Muscle of leg (tissue), 11 donors: Measurements from ENCODE around the gene BIRC6. TPM values are rescaled to one million over a fixed set of nuclear protein-coding genes. Genes with fewer than 3 reads are reported as not detected.

ENCODE experiments used
- DNase-seq: peaks from one replicate; pipeline ENCODE4 v3.0.0; 2013
- H3K27ac ChIP-seq: one replicate; pipeline ENCODE4 v1.5.1; 2013; ENCODE audit warnings: mild to moderate bottlenecking, low read length, control low read depth
- H3K27me3 ChIP-seq: one replicate; pipeline ENCODE4 v1.6.1; 2013; ENCODE audit warnings: low read length; ENCODE audit not compliant: control insufficient read depth, insufficient read depth
- H3K36me3 ChIP-seq: one replicate; pipeline ENCODE4 v1.6.1; 2013; ENCODE audit warnings: low read length; ENCODE audit not compliant: control insufficient read depth, insufficient read depth
- H3K4me1 ChIP-seq: one replicate; pipeline ENCODE4 v1.6.1; 2013; ENCODE audit warnings: low read length; ENCODE audit not compliant: control insufficient read depth, insufficient read depth
- H3K4me3 ChIP-seq: one replicate; pipeline ENCODE4 v1.5.1; 2013; ENCODE audit warnings: low read length, control low read depth
- H3K9me3 ChIP-seq: replicated peaks from 2 replicates; pipeline ENCODE4 v1.6.1; 2013; ENCODE audit warnings: low read depth, low read length; ENCODE audit not compliant: control insufficient read depth
- WGBS: methylation state at CpG from one replicate; pipeline ENCODE4 v1.1.5; 2013; ENCODE audit warnings: missing lambda C conversion rate; ENCODE audit not compliant: insufficient coverage; 5-methylcytosine and 5-hydroxymethylcytosine counted together
- polyA plus RNA-seq, 8 donors: library from polyadenylated mRNA; unstranded; fragments of 120-200 nt; gene quantifications; one replicate each; pipeline versions ENCODE4 v1.2.1 to v1.2.3, GENCODE V29; 2013; ENCODE audit warnings: inconsistent platforms in 1 of 8, low replicate concordance in 1 of 8; ENCODE audit not compliant: insufficient read length in 8 of 8, insufficient read depth in 1 of 8
- total RNA-seq: library from RNA; stranded (reverse); fragments of 120-200 nt; gene quantifications from one replicate; pipeline ENCODE4 v1.2.4, GENCODE V29; 2013

Gene BIRC6
- total and polyA plus RNA-seq, 9 donors: 34.4 to 73.9 (median 45.2) TPM

DNA sequence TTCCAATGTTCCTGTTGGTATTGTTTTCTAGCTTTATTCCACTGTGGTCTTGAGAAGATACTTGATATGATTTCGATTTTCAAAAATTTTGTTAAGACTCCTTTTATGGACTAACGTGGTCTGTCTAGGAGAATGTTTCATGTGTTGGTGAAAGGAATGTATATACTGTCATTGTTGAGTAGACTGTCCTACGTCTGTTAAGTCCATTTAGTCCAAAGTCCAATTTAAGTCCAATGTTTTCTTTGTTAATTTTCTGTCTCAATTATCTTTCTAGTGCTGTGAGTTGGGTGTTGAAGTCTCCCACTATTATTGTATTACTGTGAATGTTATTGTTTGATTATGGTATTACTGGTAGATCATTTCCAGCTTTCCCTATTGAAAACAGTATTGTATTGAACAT, 215.2 kb downstream of the BIRC6 start:
- no CpG with 5 or more reads among the region's 3 CpGs for WGBS

DNA sequence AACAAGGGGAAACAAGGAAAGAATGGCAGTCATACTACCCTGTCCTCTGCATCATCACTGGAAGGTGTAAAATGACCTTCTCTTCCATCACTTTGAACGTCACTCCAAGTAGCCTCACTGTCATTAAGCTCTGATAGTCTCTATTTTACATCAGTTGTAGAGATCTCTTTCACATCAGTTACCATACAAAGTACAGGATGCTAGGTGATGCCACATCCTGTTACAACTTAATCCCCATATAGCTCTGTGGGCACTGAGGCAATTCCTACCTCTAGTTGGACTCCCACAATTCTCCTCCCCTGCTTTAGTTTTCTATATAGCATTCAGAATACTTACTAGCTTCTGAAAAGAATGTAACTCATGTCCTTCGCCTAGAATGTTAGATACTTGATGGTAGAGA, 215.9 kb downstream of the BIRC6 start:
- no peak for DNase-seq
- WGBS: 83% methylated on average over 1 of the region's 2 CpGs
- H3K36me3 ChIP-seq: peaks cover 10% of the 10 kb centered on the region
- H3K9me3 ChIP-seq: no peaks in the 10 kb centered on the region
- no peaks in the 10 kb centered on the region for H3K27me3 ChIP-seq
- H3K4me1 ChIP-seq: no peaks in the 10 kb centered on the region
- no peak overlapping the region for H3K4me3 ChIP-seq
- no peak overlapping the region for H3K27ac ChIP-seq

More for the DNA sequence above, 215.2 kb downstream of the BIRC6 start:
- Histone ChIP-seq H3K36me3 (peaks cover 10% of the 10 kb centered on the region), H3K27me3 (no peaks in the 10 kb centered on the region), H3K4me3 (no peak overlapping the region), H3K9me3 (no peaks in the 10 kb centered on the region), H3K27ac (no peak overlapping the region), H3K4me1 (no peaks in the 10 kb centered on the region)
- DNase-seq: no peak

DNA sequence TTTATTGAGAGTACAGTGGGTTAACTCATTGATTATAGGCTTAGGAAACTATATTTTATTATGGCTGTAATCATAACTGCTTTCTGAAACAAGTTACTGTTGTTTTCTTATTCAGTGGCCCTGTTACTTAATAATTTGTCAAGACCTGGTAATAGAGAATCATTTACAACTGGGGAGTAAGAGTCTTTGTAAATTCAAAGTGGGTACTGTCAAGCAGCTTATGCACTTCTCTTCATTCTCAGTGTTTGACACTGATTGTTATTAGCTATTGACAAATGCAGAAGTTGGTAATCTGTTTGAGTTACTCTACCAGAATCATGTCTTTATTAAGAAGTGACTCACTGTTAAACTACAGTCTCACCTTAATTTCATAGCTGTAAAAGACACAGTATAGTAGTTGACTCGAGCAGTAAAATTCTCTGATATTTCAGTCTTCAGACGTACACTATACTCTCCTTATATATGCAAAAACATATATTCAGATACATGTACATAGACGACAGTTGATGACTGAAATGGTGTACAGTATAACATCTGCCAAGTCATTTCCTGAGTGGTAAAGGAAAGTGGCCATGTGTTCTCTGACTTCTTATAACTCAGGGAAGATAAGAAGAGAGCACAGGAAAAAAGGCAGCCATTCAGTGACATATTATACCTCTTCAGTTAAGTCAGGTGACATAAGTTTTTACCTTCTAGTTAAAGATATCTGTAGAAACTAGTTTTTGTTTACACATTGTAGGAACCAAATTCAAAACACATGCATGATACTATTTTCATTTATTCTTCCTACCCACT, 235.0 kb downstream of the BIRC6 start:
- H3K4me1 ChIP-seq: no peaks in the 10 kb centered on the region
- H3K27ac ChIP-seq: no peak overlapping the region
- no peak overlapping the region for H3K4me3 ChIP-seq
- H3K9me3 ChIP-seq: no peaks in the 10 kb centered on the region
- peaks cover 9% of the 10 kb centered on the region for H3K36me3 ChIP-seq
- no peaks in the 10 kb centered on the region for H3K27me3 ChIP-seq
- peak; percentile 8 for DNase-seq
- no CpG with 5 or more reads among the region's 3 CpGs for WGBS

DNA sequence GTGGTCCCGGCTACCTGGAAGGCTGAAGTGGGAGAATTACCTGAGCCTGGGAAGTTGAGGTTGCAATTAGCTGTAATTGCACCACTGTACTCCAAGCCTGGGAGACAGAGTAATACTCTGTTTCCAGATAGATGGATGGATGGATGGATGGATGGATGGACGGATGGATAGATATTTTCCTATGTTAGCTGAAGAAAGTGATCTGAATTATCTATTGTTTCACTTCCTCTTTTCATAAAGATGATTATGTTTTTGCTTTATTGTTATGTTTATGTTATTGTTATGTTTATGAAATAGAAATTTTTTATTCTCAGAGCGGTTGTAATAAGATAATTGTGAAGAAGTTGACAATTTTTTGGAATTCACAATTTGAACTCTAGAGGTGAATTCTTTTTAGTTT, 237.8 kb downstream of the BIRC6 start:
- H3K4me3 ChIP-seq: no peak overlapping the region
- no peaks in the 10 kb centered on the region for H3K9me3 ChIP-seq
- H3K4me1 ChIP-seq: no peaks in the 10 kb centered on the region
- peaks cover 19% of the 10 kb centered on the region for H3K36me3 ChIP-seq
- no peak overlapping the region for H3K27ac ChIP-seq
- DNase-seq: no peak
- 92% methylated on average over 1 of the region's 3 CpGs for WGBS
- H3K27me3 ChIP-seq: no peaks in the 10 kb centered on the region

DNA sequence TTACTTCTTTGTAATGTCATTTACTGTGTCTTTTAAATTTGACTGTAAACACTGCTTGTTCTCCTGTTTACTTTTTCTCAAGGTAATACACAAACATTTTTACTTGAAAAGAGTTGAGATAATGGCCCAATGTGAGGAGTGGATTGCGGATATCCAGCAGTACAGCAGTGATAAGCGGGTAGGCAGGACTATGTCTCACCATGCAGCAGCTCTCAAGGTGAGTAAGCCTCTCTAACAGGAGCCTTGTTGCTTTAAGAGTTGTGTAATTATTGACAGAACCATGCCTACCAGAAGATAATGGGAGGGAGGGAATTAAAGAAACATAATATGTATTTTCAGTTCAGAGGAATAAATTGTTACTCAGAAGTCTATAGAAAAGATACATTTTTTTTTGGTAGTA, 254.5 kb downstream of the BIRC6 start:
- no peak overlapping the region for H3K27ac ChIP-seq
- no CpG with 5 or more reads among the region's 2 CpGs for whole genome bisulfite sequencing
- H3K36me3 ChIP-seq: peaks cover 38% of the 10 kb centered on the region
- no peaks in the 10 kb centered on the region for H3K9me3 ChIP-seq
- DNase-seq: no peak
- no peaks in the 10 kb centered on the region for H3K4me1 ChIP-seq
- H3K4me3 ChIP-seq: no peak overlapping the region
- H3K27me3 ChIP-seq: no peaks in the 10 kb centered on the region

DNA sequence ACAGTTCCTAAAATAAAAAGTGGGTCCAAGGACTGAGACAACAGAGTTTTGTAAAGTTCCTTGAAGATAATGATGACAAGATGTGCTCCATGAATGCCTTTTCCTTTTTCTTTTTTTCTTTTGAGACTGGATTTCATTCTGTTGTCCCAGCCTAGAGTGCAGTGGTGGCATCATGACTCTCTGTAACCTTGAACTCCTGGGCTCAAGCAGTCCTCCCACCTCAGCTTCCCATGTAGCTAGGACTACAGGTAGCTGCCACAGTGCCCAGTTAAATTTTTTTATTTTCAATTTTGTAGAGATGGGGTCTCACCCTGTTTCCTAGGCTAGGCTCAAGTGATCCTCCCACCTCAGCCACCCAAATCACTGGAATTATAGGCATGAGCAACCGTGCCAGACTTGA, 254.9 kb downstream of the BIRC6 start:
- H3K9me3 ChIP-seq: no peaks in the 10 kb centered on the region
- no peak overlapping the region for H3K4me3 ChIP-seq
- WGBS: no CpG with 5 or more reads among the region's 1 CpG
- no peaks in the 10 kb centered on the region for H3K27me3 ChIP-seq
- no peak for DNase-seq
- peaks cover 41% of the 10 kb centered on the region for H3K36me3 ChIP-seq
- no peaks in the 10 kb centered on the region for H3K4me1 ChIP-seq
- no peak overlapping the region for H3K27ac ChIP-seq

DNA sequence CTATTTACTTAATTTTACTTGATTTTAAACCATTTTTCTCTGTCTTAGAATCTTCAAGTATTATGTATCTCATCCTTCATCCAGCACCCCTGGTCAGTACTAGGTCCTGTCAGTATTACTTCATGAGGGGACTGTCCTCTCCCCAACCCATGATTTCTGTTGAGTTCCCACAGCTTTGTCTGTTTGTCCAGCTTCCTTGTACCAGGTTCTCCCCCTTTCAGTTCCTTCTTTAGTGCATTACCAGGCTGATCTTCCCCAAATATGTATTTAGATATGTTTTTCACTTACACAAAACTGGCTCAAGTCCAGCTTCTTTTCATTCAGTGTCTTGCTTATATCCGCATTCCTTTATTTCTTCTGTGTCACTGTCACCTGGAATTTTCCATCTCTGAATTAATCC, 257.3 kb downstream of the BIRC6 start:
- peak; percentile 18 for DNase-seq
- WGBS: no CpG with 5 or more reads among the region's 1 CpG
- Histone ChIP-seq H3K4me3 (no peak overlapping the region), H3K9me3 (no peaks in the 10 kb centered on the region), H3K4me1 (no peaks in the 10 kb centered on the region), H3K27me3 (no peaks in the 10 kb centered on the region), H3K36me3 (peaks cover 46% of the 10 kb centered on the region), H3K27ac (no peak overlapping the region)

DNA sequence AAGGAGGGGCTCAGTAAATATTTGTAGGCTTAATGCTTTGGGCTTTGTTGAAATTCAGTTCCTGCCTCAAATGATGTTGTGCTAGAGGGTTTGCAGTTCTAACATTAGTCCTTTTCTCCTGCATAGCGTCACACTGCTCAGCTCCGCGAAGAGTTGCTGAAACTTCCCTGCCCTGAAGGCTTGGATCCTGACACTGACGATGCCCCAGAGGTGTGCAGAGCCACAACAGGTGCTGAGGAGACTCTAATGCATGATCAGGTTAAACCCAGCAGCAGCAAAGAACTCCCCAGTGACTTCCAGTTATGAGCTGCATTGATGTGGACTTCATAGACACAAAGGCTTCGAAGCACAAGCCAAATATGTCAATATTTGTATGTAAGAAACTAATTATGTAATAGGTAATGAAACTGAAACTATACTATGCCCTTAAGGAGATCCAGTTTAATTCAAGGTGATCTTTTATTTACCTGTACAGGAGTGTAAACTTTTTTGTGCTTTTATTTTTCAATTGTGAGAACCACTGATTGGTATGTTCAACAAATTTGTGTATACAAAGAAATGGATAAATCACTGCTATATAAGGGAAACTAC, 260.9 kb downstream of the BIRC6 start:
- Histone ChIP-seq H3K36me3 (peaks cover 50% of the 10 kb centered on the region), H3K9me3 (no peaks in the 10 kb centered on the region), H3K27me3 (no peaks in the 10 kb centered on the region), H3K4me3 (no peak overlapping the region), H3K27ac (no peak overlapping the region), H3K4me1 (no peaks in the 10 kb centered on the region)
- DNase-seq: no peak
- WGBS: 97% methylated on average over 3 of the region's 5 CpGs

DNA sequence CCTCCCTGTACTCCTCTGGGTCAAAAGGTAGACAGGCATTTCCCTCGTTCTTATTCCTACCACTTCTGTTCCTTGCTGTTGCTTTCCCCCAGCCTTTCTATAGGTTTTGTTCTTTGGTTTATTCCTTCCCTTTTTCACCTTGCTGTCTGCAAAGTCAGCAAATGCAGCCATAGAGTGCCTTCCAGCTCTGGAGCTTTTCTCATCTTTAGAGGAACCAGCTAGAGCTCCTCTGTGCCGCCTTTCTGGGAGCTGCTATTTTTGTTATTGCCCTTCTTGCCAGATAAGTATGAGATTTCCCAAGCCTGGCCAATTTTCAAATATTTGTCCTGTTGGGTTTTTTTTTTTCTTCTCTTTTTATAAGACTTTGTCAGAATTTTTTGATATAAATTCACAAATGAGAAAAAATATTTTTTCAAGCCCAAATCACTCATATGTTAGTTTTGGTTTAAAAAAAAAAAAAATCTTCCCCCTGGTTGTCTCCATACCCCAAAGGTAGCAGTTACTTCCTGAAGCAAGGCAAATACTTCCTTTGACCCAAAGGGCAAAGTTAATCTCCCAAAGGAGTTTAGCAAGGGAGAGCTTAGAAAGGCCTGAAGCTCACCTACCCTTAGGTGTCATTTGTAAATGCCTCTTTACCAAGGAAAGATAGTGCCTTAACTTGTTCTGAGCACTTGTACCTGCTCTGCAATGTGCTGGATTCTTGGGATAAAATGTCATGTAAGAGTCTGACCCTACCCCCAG, 265.9 kb downstream of the BIRC6 start:
- Histone ChIP-seq H3K9me3 (no peaks in the 10 kb centered on the region), H3K36me3 (peaks cover 24% of the 10 kb centered on the region), H3K27ac (no peak overlapping the region), H3K4me1 (peaks cover 4% of the 10 kb centered on the region), H3K4me3 (no peak overlapping the region), H3K27me3 (no peaks in the 10 kb centered on the region)
- DNase-seq: peak; percentile 39
- WGBS: 17% methylated on average over 1 of the region's 2 CpGs

DNA sequence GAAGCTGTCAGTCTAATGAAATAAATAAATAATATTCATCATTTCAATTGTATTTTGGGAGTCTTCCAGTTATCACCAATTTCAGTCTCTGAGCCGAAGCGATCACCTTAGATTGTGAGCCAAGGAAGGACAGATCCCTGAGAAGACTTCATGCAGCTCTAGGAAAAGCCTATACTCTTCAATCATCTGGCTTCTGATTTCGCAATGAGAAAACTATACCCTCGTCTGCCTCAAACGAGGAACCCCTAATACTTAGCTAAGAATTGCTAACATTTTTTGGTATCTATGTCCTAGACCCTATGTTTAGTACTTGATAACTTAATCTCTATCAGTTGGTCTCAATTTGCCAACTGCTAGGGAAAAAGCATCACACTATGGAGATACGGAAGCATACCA, 266.5 kb downstream of the BIRC6 start:
- peaks cover 24% of the 10 kb centered on the region for H3K36me3 ChIP-seq
- no peaks in the 10 kb centered on the region for H3K27me3 ChIP-seq
- H3K9me3 ChIP-seq: no peaks in the 10 kb centered on the region
- no peak overlapping the region for H3K27ac ChIP-seq
- no peak overlapping the region for H3K4me3 ChIP-seq
- DNase-seq: no peak
- peaks cover 4% of the 10 kb centered on the region for H3K4me1 ChIP-seq
- WGBS: 52% methylated on average over 2 of the region's 6 CpGs
